HG02970 (cell line): Measurements from ENCODE around the gene SIRPG.
"Not testable (repeated sequence)": the region's sequence is repeated elsewhere in the genome, so short reads cannot be mapped to it uniquely, and the experiment has no call there.

Experiments
- ATAC-seq: cut with Tn5 transposase; IDR thresholded peaks from one replicate; pipeline ENCODE4 v1.9.1; 2021; ENCODE audit warnings: mild to moderate bottlenecking, moderate library complexity, moderate number of reproducible peaks; ENCODE audit not compliant: unreplicated experiment, low FRiP score

Gene SIRPG

DNA sequence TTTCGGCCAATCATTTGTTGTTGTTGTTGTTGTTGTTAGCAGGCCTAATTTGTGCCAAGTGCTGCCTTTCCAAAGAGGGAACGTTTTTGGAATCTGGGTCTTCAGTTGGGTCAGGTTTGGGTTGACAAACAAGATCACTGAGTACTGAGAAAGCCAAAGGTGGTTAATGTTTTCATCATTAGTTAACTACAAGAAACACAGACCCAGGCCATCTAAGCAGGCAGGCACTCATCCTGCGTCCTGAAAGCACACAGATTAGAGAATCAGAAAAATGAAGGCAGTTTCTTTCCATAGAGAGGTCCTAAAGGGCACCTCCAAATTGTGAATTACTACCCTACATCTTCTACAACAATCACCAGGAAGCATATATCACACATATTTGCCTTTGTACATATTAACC lies 15.1 kb upstream of the SIRPG start:
- no peak for ATAC-seq

DNA sequence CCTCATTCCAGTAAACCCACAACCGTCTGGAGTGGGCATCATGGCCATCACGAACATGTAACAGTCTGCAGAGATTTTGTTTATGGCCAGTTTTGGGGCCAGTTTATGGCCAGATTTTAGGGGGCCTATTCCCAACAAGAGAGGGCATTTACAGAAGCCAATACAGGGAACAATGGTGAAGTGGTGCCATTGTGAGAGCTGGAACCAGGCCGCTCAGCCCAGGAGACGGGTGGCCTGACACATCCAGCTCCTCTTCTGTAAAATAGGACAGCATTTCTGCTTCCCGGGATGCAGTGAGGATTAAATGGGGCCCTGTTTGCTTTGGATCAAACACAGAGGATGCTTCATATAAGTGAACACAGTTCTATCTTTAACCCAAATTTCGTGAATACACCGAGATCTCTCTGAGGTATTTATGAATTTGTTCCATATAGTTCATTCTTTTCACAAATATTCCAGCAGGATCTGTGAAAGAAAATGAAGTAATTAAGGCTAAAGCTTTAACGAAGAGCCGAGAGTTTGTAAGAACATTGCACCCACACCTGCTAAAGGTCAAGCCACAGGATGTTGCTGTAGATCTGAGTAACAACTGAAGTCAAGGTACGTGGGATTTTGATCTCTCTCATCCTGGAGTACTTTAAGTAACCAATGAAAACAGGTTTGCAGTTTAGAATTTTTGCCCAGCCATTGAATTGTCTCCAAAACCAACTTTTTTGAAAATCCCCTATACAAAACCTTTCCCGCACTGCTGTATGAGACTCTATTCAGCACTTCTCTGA lies 14.5 kb upstream of the SIRPG start:
- no peak for ATAC-seq

DNA sequence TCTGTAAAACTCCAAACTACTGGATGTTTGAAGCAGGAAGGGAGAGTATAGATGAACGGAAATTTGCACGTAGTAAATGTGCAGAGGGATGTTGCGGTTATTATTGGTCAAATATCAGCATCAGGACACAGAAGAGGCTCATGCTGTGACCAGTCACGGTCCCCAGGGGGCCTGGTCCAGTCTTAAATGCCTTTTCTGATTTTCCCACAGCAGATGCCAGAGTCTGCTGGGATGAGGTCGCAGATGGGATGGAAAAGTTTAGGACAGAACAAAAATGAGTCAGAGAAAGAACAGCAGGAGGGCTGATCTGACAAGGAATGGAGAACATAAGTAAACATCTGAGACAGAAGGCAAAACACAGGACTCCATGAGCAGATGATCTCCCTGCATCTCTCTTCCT lies 11.7 kb upstream of the SIRPG start:
- ATAC-seq: no peak

DNA sequence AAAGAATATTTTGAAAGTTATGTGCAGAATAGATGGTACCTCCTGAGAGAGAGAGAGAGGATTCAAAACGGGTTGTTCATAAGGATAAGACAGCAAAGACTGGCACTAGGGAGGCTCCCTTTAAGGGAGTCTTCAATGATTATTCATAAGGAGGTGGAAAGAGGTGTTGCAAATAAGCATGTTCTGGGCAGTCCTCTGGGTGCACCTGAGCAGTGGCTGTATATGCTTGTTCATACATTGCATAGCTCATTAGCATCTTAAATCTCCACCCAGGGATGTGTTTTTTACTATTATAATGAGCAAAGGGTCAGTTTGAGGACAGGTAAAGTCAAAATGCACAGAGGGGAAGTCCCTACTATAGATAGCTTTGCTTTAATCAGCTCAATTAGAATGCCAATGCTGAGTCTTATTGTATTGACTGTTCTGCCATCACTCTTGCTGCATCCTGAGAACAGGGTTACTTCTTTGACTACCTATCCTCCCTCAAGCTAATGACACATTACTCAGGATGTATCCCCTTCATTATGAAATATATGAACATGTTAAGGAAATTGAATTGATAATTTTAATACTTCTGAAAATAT lies 10.0 kb upstream of the SIRPG start:
- ATAC-seq: no peak

DNA sequence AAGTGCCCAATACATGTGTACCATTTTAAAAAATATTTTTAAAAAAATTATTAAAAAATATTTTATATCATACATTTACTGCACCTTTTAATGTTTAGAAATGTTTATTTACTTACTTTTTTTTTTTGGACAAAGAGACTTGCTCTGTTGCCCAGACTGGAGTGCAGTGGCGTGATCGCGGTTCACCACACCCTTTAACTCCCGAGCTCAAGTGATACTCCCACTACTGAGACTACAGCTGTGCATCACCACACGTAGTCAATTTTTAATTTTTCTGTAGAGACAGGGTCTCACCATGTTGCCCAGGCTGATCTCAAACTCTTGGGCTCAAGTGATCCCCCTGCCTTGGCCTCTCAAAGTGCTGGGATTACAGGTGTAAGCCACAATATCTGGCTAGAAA lies 9.2 kb upstream of the SIRPG start:
- ATAC-seq: no peak

DNA sequence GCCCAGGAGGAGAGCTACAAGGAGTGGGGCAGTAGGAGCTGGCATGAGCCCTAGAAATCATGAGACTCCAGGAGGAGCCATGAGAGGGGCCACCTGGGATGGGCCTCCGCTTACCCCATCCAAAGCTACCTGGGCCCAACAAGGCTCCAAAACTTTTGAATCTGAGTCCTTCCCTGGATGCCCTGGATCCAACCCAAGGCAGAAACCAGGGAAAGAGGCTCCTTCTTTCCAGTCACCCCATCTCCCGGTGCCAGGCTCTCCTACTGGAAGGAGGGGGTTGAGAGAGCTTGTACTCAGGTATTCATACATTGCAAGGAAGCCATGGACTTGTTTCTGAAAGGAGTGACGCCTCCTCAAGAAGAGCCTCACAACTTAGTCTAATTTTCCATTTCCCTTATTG lies 7.8 kb upstream of the SIRPG start:
- ATAC-seq: no peak

DNA sequence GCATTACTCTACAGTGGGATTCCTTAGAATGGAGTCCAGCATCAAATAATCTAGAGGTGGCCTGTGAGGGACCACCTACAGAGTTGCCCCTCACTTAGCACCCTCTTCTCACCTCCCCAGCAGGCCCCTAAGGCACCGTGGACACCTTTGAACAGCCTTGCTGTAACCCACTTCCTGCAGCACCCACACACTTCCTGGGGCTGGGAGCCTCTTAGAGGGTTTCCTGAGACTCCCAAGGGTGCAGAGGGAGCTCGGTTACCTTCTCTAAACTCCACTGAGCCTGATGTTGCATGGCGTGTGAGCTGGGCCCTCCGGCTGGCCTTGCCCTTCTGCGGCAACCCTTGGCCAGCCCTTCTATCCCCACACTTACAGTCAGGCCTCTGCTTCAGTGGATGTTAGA lies 7.3 kb upstream of the SIRPG start:
- no peak for ATAC-seq

DNA sequence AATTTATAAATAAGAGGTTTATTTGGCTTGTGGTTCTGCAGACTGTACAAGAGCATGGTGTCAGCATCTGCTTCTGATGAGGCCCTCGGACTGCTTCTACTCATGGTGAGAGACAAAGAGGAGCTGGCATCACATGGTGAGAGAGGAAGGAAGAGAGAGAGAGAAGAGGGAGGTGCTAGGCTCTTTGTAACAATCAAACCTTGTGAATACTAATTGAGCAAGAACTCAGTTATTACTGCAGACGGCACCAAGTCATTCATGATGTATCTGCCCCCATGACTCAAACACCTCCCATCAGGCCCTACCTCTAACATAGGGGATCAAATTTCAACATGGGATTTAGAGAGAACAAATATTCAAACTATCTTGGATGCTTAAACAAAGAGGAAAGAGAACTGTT lies 6.3 kb upstream of the SIRPG start:
- ATAC-seq: no peak

DNA sequence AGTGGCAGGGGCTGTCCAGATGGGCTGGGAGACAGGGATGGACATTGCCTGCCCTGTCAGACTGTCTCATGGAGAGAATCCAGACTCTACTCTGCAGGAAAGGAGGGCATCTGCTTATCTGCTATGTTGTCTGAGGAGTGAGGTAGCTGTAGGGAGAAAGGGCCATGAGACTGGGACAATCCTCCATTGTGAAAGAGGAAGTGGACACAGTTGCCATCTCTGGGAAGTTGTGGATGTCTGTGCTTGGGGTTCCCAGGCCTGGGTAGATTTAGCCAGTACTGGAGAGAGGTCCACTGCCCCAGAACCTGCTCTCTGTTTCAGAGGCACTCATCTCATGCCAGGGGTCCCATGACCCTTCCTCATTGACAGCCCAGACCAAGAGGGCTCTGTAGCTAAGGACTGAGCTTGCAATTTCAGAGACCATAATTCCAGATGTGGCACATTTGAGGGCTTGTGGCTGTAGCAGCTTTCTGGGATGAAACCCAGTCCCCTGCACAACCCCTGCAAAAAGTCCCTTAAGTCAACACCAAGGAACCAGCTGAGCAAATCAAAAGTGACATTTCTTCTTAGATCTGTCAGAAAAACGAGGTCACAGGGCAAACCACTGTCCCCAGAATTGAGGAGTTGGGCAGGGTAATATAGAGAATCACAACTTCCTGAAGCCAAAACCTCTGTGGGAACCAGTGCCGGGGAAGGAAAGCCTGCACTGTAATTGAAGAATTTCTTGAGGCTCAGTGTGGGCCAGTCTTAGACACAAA lies 4.1 kb upstream of the SIRPG start:
- no peak for ATAC-seq

DNA sequence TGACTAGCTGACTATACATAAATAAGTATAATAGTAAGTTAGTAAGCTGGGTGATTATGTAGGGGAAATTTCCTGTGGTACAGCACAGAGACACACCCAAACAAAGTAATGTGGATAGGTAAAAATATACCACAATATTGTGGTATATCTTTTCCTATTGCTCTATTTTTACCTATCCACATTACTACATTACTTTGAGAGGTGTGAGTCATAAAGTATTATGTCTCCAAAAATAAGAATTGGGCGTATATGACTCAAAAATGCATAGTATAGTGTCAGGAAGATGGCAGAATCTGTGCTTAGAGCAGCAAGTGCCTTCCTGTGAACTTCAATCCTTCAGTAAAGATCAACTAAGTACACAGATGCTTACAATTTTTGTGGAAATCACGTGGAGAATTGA lies 2.7 kb upstream of the SIRPG start:
- no peak for ATAC-seq

DNA sequence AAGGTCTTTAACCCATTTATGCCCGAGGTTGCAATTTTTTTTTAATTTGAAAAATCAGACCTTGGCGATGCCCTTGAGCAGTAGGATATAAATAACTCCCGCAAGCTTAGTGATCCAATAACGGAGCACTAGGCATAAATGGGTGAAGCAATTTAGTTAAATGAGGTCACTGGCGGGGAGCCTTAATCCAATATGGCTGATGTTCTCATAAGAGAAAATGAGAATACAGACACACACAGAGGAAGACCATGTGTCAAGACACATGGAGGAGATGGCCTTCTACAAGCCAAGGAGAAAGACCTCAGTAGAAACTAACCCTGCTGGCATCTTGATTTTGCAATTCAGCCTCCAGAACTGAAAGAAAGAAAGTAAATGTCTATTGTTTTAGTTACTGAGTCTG lies 735 bp downstream of the SIRPG start:
- no peak for ATAC-seq

DNA sequence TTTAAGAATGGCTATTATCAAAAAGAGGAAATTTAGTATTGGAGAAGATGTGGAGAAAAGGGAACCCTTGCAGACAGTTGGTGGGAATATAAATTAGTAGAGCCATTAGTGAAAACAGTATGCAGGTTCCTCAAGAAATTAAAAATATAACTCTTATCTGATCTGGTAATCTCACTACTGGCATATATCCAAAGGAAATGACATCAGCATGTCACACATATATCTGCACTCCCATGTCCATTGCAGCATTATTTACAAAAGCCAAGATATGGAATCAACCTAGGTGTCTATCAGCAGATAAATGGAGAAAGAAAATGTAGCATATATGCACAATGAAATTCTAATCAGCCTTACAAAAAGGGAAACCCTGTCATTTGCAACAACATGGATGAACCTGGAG lies 2.6 kb downstream of the SIRPG start:
- no peak for ATAC-seq

DNA sequence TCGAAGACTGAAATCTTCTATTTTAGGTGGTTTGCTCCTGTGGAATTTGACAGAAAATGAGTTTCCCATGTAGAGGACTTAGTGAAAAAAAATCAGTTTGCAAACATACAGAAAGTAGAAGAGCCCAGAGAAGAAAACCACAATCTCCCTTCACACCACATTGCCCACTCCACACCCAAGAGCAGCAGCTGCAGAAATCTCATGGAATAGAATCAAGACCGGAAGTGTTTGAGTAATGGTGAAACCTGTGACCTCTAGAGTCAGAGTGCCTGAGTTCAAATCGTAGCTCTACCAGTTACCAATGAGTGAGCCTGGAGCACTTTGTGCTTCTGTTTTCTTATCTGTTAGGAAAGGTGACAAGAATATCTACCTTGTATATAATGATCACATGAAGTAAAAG lies 4.6 kb downstream of the SIRPG start:
- no peak for ATAC-seq

DNA sequence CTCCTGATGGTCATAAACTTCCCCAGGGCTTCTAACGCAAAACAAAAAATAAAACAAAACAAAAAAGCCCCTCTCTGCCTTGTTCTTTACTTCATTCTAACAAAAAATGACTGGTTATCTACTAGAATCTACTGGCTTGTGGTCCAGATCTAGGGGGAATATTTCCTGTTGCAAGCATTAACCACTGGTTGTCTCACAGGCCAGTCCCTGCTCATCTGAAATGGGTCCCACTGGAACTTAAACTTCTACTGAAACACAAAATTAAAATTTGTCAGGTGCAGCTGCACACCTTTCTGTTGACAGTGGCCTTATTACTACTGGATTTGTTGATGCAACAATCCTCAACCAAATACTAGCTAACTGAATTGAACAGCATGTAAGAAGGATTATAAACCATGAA lies 5.5 kb downstream of the SIRPG start:
- no peak for ATAC-seq

DNA sequence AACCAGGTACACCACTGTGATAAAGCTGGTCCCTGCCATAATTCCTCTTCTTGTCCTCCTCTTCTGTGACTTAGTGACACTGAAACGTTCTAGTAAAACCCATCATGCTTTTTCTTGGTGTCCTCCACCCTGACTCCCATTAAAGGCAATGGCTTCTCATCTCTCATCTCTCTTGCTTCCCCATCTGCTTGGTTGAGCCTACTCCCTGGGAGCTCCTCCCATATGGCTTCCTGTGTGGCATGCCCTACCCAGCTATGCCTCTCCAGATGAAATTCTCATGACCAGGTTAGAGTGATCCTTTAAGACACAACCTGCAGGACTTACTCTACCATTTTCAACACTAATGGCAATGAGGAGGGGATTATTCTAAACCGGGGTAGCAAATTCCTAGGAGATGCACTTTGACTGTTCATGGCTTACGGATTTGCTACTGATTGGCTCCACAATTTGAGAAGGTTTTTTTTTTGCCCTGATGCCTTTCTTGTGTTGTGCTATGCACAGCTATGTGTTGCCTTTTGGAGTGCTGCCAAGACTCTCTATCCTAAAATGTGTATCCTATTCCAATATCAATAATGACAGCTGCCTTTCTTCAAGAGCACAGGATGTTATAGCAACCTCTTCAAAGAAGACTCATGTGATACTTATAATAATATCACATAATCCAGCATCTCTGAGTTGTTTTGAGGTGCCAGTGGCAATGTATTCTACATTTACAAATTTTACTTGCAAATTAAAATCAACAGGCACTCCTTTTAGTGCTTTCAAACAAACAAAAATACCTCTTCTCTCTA lies 6.1 kb downstream of the SIRPG start:
- ATAC-seq: no peak

DNA sequence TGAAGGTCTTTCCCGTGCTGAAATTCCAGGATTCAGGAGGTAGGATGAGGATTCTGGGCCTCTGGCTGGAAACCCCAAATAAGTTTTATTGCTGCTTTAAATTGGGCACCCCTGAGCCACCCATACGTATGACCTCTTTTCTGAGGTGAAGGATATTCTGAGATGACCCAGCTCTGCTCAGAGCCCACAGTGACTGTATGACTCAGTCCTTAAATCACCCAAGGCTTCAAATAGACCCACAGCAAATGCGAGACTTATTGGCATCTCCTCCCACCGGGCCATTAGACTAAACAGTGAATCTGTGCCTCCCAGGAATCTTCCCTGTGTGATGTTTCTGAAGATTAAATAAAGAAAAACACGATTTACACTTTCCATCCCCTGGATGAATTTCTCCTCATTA lies 9.5 kb downstream of the SIRPG start:
- ATAC-seq: no peak

DNA sequence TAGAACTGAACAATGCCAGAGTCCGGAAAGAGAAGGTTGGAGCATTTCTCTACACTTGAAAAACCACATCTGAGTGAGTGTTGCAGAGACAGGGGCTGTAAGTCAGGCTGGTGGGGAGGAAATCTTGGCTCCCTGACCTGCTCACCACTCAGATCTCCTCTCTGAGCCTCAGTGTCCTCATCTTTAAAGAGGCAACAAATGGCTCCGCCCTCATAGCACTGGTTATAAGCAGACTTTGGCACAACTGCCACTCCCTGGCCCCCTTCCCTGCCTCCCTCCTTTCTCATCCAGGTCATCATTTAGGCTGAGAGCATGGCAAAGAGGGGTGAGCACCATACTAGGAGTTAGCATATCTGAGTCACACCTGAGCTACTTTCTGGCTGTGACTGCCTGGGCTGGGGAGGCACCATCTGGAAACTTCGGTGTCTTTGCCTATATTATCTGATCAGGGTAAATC lies 10.6 kb downstream of the SIRPG start:
- ATAC-seq: no peak

DNA sequence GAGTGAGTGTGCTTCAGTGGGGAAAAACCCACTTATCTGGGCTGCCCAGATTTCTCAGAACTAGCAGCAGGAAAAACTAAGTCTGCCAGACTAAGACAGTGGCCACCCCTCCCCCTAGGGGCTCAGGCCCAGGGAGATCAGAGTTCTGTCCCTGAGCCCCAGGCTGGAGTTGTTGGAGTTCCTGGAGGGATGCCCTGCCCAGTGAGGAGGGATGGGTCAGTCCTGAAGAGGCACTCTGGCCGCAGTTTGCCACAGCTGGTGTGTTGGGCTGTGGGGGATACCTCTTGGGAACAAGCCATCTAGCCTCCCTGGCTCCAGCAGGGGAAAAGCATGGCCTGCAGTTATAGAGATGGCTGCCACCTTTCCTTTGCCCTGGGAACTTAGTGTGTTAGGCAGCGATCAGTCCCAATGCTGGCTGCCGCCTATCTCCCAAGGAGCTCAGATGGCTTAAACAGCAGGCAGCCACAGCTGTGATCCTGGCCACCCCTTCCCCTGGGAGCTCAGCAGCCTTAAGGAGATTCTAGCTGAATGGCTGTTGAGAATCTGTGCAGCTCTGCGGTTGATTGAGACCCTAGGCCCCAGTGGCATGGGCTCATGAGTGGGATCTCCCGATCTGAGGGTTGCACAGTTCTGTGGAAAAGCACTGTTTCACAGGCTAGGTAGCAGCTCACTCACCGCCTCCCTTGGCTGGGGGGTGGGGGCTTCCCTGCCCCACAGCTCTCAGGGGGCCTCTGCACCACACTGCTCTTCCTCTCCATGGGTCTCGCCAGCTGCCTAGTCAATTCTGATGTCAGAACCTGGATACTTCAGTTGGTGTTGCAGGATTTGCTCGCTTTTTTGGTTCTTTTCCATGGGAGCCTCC lies 13.2 kb downstream of the SIRPG start:
- ATAC-seq: no peak

DNA sequence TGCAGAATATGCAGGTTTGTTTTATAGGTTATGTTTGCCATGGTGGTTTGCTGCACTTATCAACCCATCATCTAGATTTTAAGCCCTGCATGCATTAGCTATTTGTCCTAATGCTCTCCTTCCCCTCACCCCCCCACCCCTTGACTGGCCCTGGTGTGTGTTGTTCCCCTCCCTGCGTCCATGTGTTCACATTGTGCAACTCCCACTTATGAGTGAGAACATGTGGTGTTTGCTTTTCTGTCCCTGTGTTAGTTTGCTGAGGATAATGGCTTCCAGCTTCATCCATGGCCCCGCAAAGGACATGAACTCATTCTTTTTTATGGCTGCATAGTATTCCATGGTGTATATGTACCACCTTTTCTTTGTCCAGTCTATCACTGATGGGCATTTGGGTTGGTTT lies 18.9 kb downstream of the SIRPG start:
- ATAC-seq: not testable (repeated sequence)

DNA sequence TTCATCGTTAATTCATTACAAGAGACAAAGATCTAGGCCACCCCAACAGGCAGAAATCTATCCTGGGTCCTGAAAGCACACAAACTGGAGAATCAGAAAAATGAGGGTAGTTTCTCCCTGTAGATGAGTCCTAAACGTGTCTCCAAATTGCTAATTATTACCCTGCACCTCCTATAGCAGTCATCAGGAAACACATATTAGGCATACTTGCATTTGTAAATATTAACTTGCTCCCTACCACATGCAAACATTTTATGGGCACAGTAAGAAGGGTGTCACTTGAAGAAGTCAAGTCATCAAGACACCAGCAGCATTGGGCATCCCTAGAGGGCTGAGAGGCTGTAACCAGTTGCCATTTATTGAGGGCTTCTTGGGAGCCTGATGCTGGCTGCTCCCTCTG lies 19.8 kb downstream of the SIRPG start:
- ATAC-seq: no peak
